ENCODE measurements around the gene FBXL17. TPM values are rescaled to one million over a fixed set of nuclear protein-coding genes. Genes with fewer than 3 reads are reported as not detected.

FBXL17 gene
- total and polyA plus RNA-seq, 2 donors (not counting 1 experiment from before 2014, with no cell fraction given) = 7.3 to 40.3 TPM

DNA sequence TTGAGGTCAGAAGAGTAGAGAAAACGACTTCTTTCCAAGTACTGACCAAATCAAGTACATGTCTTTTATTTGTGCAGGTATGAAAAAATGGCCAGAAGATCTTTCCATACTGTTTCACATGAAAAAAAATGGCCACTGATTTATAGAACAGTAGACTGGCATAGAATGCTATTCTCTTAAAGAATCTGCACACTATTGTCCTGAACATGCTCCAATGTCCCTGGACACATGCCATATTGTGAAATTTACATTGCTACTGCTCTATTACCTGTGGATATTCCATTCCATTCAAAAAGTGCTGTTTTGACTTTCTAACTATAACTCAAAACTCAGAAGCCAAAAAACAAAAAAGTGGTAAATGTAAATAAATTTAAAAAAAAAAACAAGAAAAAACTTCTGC lies 60.6 kb downstream of the FBXL17 start:
- CTCF ChIA-PET = no interaction called here

GRCh38 chr5:108320231-108320630 lies 61.7 kb downstream of the FBXL17 start:
- intact Hi-C loops (cut with micrococcal nuclease) = no loop called here
- no peak overlapping the region for H2AFZ ChIP-seq (ENCODE audit: insufficient read depth, low read depth, low read length, poor library complexity, severe bottlenecking)
- Mint-ChIP-seq H3K4me3 (no peak overlapping the region), H3K27ac (no peak overlapping the region), H3K9me3 (ENCODE audit: insufficient read depth) (no peaks in the 10 kb centered on the region), H3K4me1 (no peaks in the 10 kb centered on the region), H3K27me3 (no peaks in the 10 kb centered on the region)
- TF ChIP-seq CTCF (IDR thresholded peaks at IDR 0.05) (no peak), EZH2 (IDR thresholded peaks at IDR 0.05; ENCODE audit: borderline replicate concordance, insufficient read depth, low read depth, low read length, poor library complexity, severe bottlenecking) (no peak)
- ATAC-seq (ENCODE audit: low read depth) (no peak), DNase-seq (no peak)
- H3K9ac ChIP-seq (ENCODE audit: low read length) = no peak overlapping the region
- no peak overlapping the region for H3K4me2 ChIP-seq (replicated peaks; ENCODE audit: low read depth, low read length, poor library complexity, severe bottlenecking)
- ChIA-PET POLR2A (no interaction called here), CTCF (interaction anchor here (0.8 kb wide), 1 partner anchor 8 kb away, joined by 3 read pairs; no protein-coding TSS in a partner anchor)
- H3K79me2 ChIP-seq (ENCODE audit: control insufficient read depth, insufficient read depth, low read length) = no peaks in the 10 kb centered on the region
- H3K4me1 ChIP-seq (ENCODE audit: control insufficient read depth in 2 of 2, insufficient read depth in 2 of 2, low read length in 2 of 2) = no peaks in the 10 kb centered on the region
- no peak overlapping the region for H3K27ac ChIP-seq (ENCODE audit: low read length in 2 of 2)
- no peaks in the 10 kb centered on the region for H3K9me3 ChIP-seq (ENCODE audit: control extremely low read depth in 1 of 3, control insufficient read depth in 2 of 3, insufficient read depth in 1 of 3, low read length in 2 of 3)
- no peaks in the 10 kb centered on the region for H3K27me3 ChIP-seq (replicated peaks in 1 of 4; ENCODE audit: control extremely low read depth in 1 of 4, control insufficient read depth in 3 of 4, insufficient read depth in 4 of 4, low read length in 3 of 4)
- H3K4me3 ChIP-seq (ENCODE audit: control extremely low read depth in 1 of 5, extremely low read depth in 1 of 5, insufficient read depth in 1 of 5, low read depth in 2 of 5, low read length in 4 of 5) = no peak overlapping the region
- no peaks in the 10 kb centered on the region for H4K20me1 ChIP-seq (ENCODE audit: control insufficient read depth, insufficient read depth, low read length, poor library complexity, severe bottlenecking)
- peaks cover 0 to 3% of the 10 kb centered on the region in 2 experiments for H3K36me3 ChIP-seq (replicated peaks in 1 of 2; ENCODE audit: control extremely low read depth in 1 of 2, control insufficient read depth in 1 of 2, extremely low read depth in 1 of 2, insufficient read depth in 2 of 2, low read length in 1 of 2)

More for the DNA sequence above, 60.6 kb downstream of the FBXL17 start:
- Histone ChIP-seq H3K9me3 (ENCODE audit: control extremely low read depth in 1 of 3, control insufficient read depth in 2 of 3, insufficient read depth in 1 of 3, low read length in 2 of 3) (no peaks in the 10 kb centered on the region), H4K20me1 (ENCODE audit: control insufficient read depth, insufficient read depth, low read length, poor library complexity, severe bottlenecking) (no peaks in the 10 kb centered on the region), H3K9ac (ENCODE audit: low read length) (no peak overlapping the region), H3K27me3 (replicated peaks in 1 of 4; ENCODE audit: control extremely low read depth in 1 of 4, control insufficient read depth in 3 of 4, insufficient read depth in 4 of 4, low read length in 3 of 4) (no peaks in the 10 kb centered on the region), H3K4me2 (replicated peaks; ENCODE audit: low read depth, low read length, poor library complexity, severe bottlenecking) (no peak overlapping the region), H2AFZ (ENCODE audit: insufficient read depth, low read depth, low read length, poor library complexity, severe bottlenecking) (no peak overlapping the region), H3K36me3 (replicated peaks in 1 of 2; ENCODE audit: control extremely low read depth in 1 of 2, control insufficient read depth in 1 of 2, extremely low read depth in 1 of 2, insufficient read depth in 2 of 2, low read length in 1 of 2) (peaks cover 0 to 3% of the 10 kb centered on the region in 2 experiments), H3K4me1 (ENCODE audit: control insufficient read depth in 2 of 2, insufficient read depth in 2 of 2, low read length in 2 of 2) (no peaks in the 10 kb centered on the region), H3K79me2 (ENCODE audit: control insufficient read depth, insufficient read depth, low read length) (no peaks in the 10 kb centered on the region), H3K27ac (ENCODE audit: low read length in 2 of 2) (no peak overlapping the region), H3K4me3 (ENCODE audit: control extremely low read depth in 1 of 5, extremely low read depth in 1 of 5, insufficient read depth in 1 of 5, low read depth in 2 of 5, low read length in 4 of 5) (no peak overlapping the region)
- intact Hi-C loops (cut with micrococcal nuclease) = no loop called here
- Mint-ChIP-seq H3K4me3 (no peak overlapping the region), H3K27me3 (no peaks in the 10 kb centered on the region), H3K9me3 (ENCODE audit: insufficient read depth) (no peaks in the 10 kb centered on the region), H3K27ac (no peak overlapping the region), H3K4me1 (no peaks in the 10 kb centered on the region)
- ATAC-seq (ENCODE audit: low read depth) = no peak
- WGBS (ENCODE audit: insufficient coverage) = no CpG with 5 or more reads among the region's 1 CpG
- TF ChIP-seq EZH2 (IDR thresholded peaks at IDR 0.05; ENCODE audit: borderline replicate concordance, insufficient read depth, low read depth, low read length, poor library complexity, severe bottlenecking) = no peak
- DNase-seq = no peak
- POLR2A ChIA-PET = no interaction called here
